H1 (cell line): ENCODE results near the gene COL4A1. TPM values are rescaled to one million over a fixed set of nuclear protein-coding genes. Genes with fewer than 3 reads are reported as not detected.

Experiments used
- CTCF ChIA-PET: fragments of 300-600 bp; sonication (Branson Sonifier 250); formaldehyde crosslinking; loops from one replicate; lab custom pipeline; 2021; ENCODE audit not compliant: partially characterized antibody; lab: Charles Lee
- POLR2A ChIA-PET: fragments of 300-600 bp; sonication (Branson Sonifier 250); formaldehyde crosslinking; loops from one replicate; lab custom pipeline; 2021; ENCODE audit warnings: inconsistent platforms; ENCODE audit not compliant: partially characterized antibody; lab: Charles Lee
- DNase-seq, 2 experiments: peaks; one replicate each; pipeline versions ENCODE4 v3.0.0 to v3.0.0-alpha.2; 2010 to 2022; ENCODE audit warnings: low spot score in 2 of 2, low read depth in 1 of 2, mixed read lengths in 1 of 2
- FAIRE-seq: peaks from 2 replicates; lab custom pipeline; 2011; peaks lifted over from hg19 to GRCh38; lab: Jason Lieb, UNC
- H2AFZ ChIP-seq: 2 replicates; pipeline ENCODE4 v1.8.1; 2012; ENCODE audit warnings: low read length, inconsistent platforms
- H2AK5ac ChIP-seq: 2 replicates; pipeline ENCODE4 v1.6.1; 2013; ENCODE audit warnings: low read depth, low read length
- H2BK120ac ChIP-seq: replicated peaks from 2 replicates; pipeline ENCODE3; 2013; ENCODE audit warnings: low read depth, low read length, inconsistent platforms
- H2BK12ac ChIP-seq: 2 replicates; pipeline ENCODE4 v1.6.1; 2013; ENCODE audit warnings: low read depth, low read length
- H2BK15ac ChIP-seq: 2 replicates; pipeline ENCODE4 v1.6.1; 2013; ENCODE audit warnings: low read length
- H2BK20ac ChIP-seq: 2 replicates; pipeline ENCODE4 v1.6.1; 2013; ENCODE audit warnings: low read length
- H2BK5ac ChIP-seq: 2 replicates; pipeline ENCODE4 v1.6.1; 2013; ENCODE audit warnings: low read depth, low read length
- H3K14ac ChIP-seq: 2 replicates; pipeline ENCODE4 v1.6.1; 2013; ENCODE audit warnings: inconsistent platforms; ENCODE audit not compliant: insufficient read length
- H3K18ac ChIP-seq: 2 replicates; pipeline ENCODE4 v1.6.1; 2013; ENCODE audit warnings: low read length; ENCODE audit errors: extremely low read depth
- H3K23ac ChIP-seq: 2 replicates; pipeline ENCODE4 v1.6.1; 2013; ENCODE audit warnings: inconsistent platforms; ENCODE audit not compliant: insufficient read length
- H3K23me2 ChIP-seq: 2 replicates; pipeline ENCODE4 v1.6.1; 2013; ENCODE audit warnings: low read depth, low read length
- H3K27ac ChIP-seq: 2 replicates; pipeline ENCODE4 v1.6.1; 2011; ENCODE audit warnings: low read depth, low read length, inconsistent platforms
- H3K27me3 ChIP-seq, 4 experiments: replicated peaks in 1 of 4; 1 replicate in 1 of 4; 2 replicates in 3 of 4; pipeline versions ENCODE4 v1.6.1 to v1.8.1; 2011 to 2013; ENCODE audit warnings: low read length in 3 of 4, mild to moderate bottlenecking in 3 of 4, inconsistent platforms in 2 of 4, mixed read lengths in 2 of 4, moderate library complexity in 1 of 4; ENCODE audit not compliant: control insufficient read depth in 3 of 4, insufficient read depth in 3 of 4; ENCODE audit errors: extremely low read depth in 1 of 4
- H3K36me3 ChIP-seq, 4 experiments: 2 replicates each; pipeline versions ENCODE4 v1.6.1 to v1.8.1; 2011 to 2013; ENCODE audit warnings: mild to moderate bottlenecking in 4 of 4, low read length in 3 of 4, moderate library complexity in 2 of 4, control low read depth in 1 of 4, inconsistent platforms in 1 of 4; ENCODE audit not compliant: insufficient read depth in 4 of 4, control insufficient read depth in 2 of 4
- H3K4ac ChIP-seq: replicated peaks from 2 replicates; pipeline ENCODE3; 2013; ENCODE audit warnings: low read length, low read depth, mixed read lengths, inconsistent platforms; ENCODE audit not compliant: insufficient read length
- H3K4me1 ChIP-seq, 4 experiments: replicated peaks in 1 of 4; 1 replicate in 1 of 4; 2 replicates in 3 of 4; pipeline versions ENCODE4 v1.6.1 to v1.8.1; 2011 to 2013; ENCODE audit warnings: low read length in 3 of 4, inconsistent platforms in 2 of 4, mixed read lengths in 1 of 4; ENCODE audit not compliant: insufficient read depth in 4 of 4, control insufficient read depth in 3 of 4
- H3K4me2 ChIP-seq, 2 experiments: 2 replicates each; pipeline versions ENCODE4 v1.6.1 to v1.8.1; 2011 to 2013; ENCODE audit warnings: low read depth in 2 of 2, low read length in 2 of 2, control low read depth in 1 of 2, inconsistent platforms in 1 of 2, mild to moderate bottlenecking in 1 of 2; ENCODE audit not compliant: insufficient read depth in 1 of 2
- H3K4me3 ChIP-seq, 4 experiments: fragments of 200-600, 300-600 bp in 1 of 4; sonication (generic), shearing (Covaris generic), sonication (Bioruptor Twin) in 1 of 4; 2 replicates each; pipeline versions ENCODE4 v1.5.1 to v1.8.1; 2011 to 2016; ENCODE audit warnings: low read length in 4 of 4, low read depth in 3 of 4, control low read depth in 2 of 4, inconsistent platforms in 2 of 4, mild to moderate bottlenecking in 2 of 4, mixed read lengths in 1 of 4, moderate library complexity in 1 of 4; ENCODE audit not compliant: insufficient read depth in 2 of 4; ENCODE audit errors: extremely low read depth in 1 of 4
- H3K56ac ChIP-seq: replicated peaks from 2 replicates; pipeline ENCODE3; 2013; ENCODE audit warnings: low read depth, mild to moderate bottlenecking, mixed read lengths, low read length, inconsistent platforms; ENCODE audit not compliant: insufficient read length
- H3K79me1 ChIP-seq: 2 replicates; pipeline ENCODE4 v1.6.1; 2013; ENCODE audit warnings: low read depth, low read length, control low read depth
- H3K79me2 ChIP-seq, 2 experiments: 2 replicates each; pipeline versions ENCODE4 v1.6.1 to v1.8.1; 2012 to 2013; ENCODE audit warnings: low read length in 2 of 2, mild to moderate bottlenecking in 2 of 2, inconsistent platforms in 1 of 2; ENCODE audit not compliant: insufficient read depth in 2 of 2, control insufficient read depth in 1 of 2
- H3K9ac ChIP-seq, 4 experiments: replicated peaks in 1 of 4; 1 replicate in 1 of 4; 2 replicates in 3 of 4; pipeline versions ENCODE4 v1.6.1 to v1.8.1; 2011 to 2013; ENCODE audit warnings: low read depth in 3 of 4, low read length in 3 of 4, control low read depth in 2 of 4, mild to moderate bottlenecking in 2 of 4, moderate library complexity in 2 of 4, inconsistent platforms in 1 of 4; ENCODE audit errors: extremely low read depth in 1 of 4
- H3K9me3 ChIP-seq, 2 experiments: 2 replicates each; pipeline versions ENCODE4 v1.6.1 to v1.8.1; 2012 to 2013; ENCODE audit warnings: mild to moderate bottlenecking in 2 of 2, moderate library complexity in 2 of 2, control low read depth in 1 of 2, inconsistent platforms in 1 of 2, low read depth in 1 of 2, low read length in 1 of 2, mixed read lengths in 1 of 2; ENCODE audit not compliant: insufficient read depth in 2 of 2
- H4K20me1 ChIP-seq, 2 experiments: replicated peaks in 1 of 2; 2 replicates each; pipeline versions ENCODE3 to v1.8.1; 2011 to 2013; ENCODE audit warnings: inconsistent platforms in 2 of 2, low read length in 2 of 2, mild to moderate bottlenecking in 1 of 2; ENCODE audit not compliant: insufficient read depth in 2 of 2, control insufficient read depth in 1 of 2
- H4K5ac ChIP-seq: 2 replicates; pipeline ENCODE4 v1.6.1; 2013; ENCODE audit warnings: low read length, low read depth, mixed read lengths, inconsistent platforms; ENCODE audit not compliant: insufficient read length
- H4K8ac ChIP-seq: 2 replicates; pipeline ENCODE4 v1.8.0; 2013; ENCODE audit warnings: mild to moderate bottlenecking, moderate library complexity, low read length, inconsistent platforms; ENCODE audit not compliant: insufficient read depth; ENCODE audit errors: extremely low read depth
- H4K91ac ChIP-seq: replicated peaks from 2 replicates; pipeline ENCODE3; 2013; ENCODE audit warnings: low read length, mixed read lengths, inconsistent platforms; ENCODE audit not compliant: insufficient read length
- ASH2L ChIP-seq: fragments of 200-600, 300-600 bp; sonication (generic); IDR thresholded peaks from one replicate; pipeline ENCODE4 v1.7.1; 2017; ENCODE audit warnings: low read length
- CTBP2 ChIP-seq: IDR thresholded peaks from 2 replicates; pipeline ENCODE4 v1.7.0; 2011; ENCODE audit warnings: borderline replicate concordance, mild to moderate bottlenecking, moderate library complexity, mixed read lengths, low read length; ENCODE audit not compliant: insufficient read depth, insufficient read length
- EGR1 ChIP-seq: IDR thresholded peaks from 2 replicates; pipeline ENCODE4 v1.6.1; 2011; ENCODE audit warnings: low read depth, low read length, borderline replicate concordance
- EZH2 ChIP-seq: fragments of 200-600 bp; sonication (generic); IDR thresholded peaks from 2 replicates; pipeline ENCODE4 v1.7.1; 2012; ENCODE audit warnings: low read depth, mild to moderate bottlenecking, moderate library complexity, low read length, inconsistent platforms; ENCODE audit not compliant: severe bottlenecking
- NANOG ChIP-seq: IDR thresholded peaks from 2 replicates; pipeline ENCODE4 v1.6.1; 2011; ENCODE audit warnings: low read length, low read depth, mild to moderate bottlenecking, inconsistent platforms; ENCODE audit not compliant: insufficient read depth, poor library complexity, severe bottlenecking
- NRF1 ChIP-seq: IDR thresholded peaks from 2 replicates; pipeline ENCODE4 v1.6.1; 2011; ENCODE audit warnings: mild to moderate bottlenecking, low read depth, low read length, improper control_type of control experiment
- RAD21 ChIP-seq, 2 experiments: IDR thresholded peaks in 1 of 2; conservative IDR thresholded peaks in 1 of 2; 2 replicates each; pipeline ENCODE4 v1.6.1; 2011; ENCODE audit warnings: low read depth in 2 of 2, low read length in 2 of 2, improper control_type of control experiment in 1 of 2, inconsistent platforms in 1 of 2, mild to moderate bottlenecking in 1 of 2, moderate library complexity in 1 of 2
- RXRA ChIP-seq: IDR thresholded peaks from 2 replicates; pipeline ENCODE4 v1.6.1; 2011; ENCODE audit warnings: low read depth, mild to moderate bottlenecking, low read length, moderate library complexity; ENCODE audit not compliant: insufficient read depth
- WGBS, 2 experiments: shearing (Covaris generic) in 1 of 2; methylation state at CpG; one replicate each; pipeline versions ENCODE4 v1.1.6 to v1.1.7; 2013 to 2015; ENCODE audit warnings: low lambda C conversion rate in 2 of 2, mixed read lengths in 2 of 2, inconsistent platforms in 1 of 2, low coverage in 1 of 2, missing lambda C conversion rate in 1 of 2; ENCODE audit not compliant: insufficient replicate concordance in 2 of 2, insufficient coverage in 1 of 2, insufficient read length in 1 of 2; ENCODE audit errors: extremely low coverage in 1 of 2, missing lambda C conversion rate in 1 of 2; 5-methylcytosine and 5-hydroxymethylcytosine counted together
- polyA plus RNA-seq, 7 experiments: library from polyadenylated mRNA; depleted of rRNA in 3 of 7; stranded (reverse) in 5 of 7; unstranded in 2 of 7; fragments of >200 nt in 5 of 7; fragments of 200-250 nt in 2 of 7; gene quantifications; 1 replicate in 5 of 7; 2 replicates in 1 of 7; 4 replicates in 1 of 7; pipeline versions ENCODE4 v1.2.1 to v1.2.3, GENCODE V29; 2011 to 2013; ENCODE audit warnings: missing spikeins in 2 of 7, mixed read lengths in 2 of 7
- total RNA-seq: library from RNA; stranded (reverse); fragmentation: NEBNext Ultra II Directional; extraction: Animal tissue kit (Norgen Biotek cat#: 25700); gene quantifications from 2 replicates; pipeline ENCODE4 v1.2.1, GENCODE V29; 2021
- TF ChIP-seq, protein P1 (sequence below), 3 experiments: IDR thresholded peaks; 1 replicate in 2 of 3; 2 replicates in 1 of 3; pipeline versions ENCODE4 v1.5.1 to v1.6.1; 2011; ENCODE audit warnings: low read length in 3 of 3, mild to moderate bottlenecking in 3 of 3, inconsistent platforms in 2 of 3, low read depth in 1 of 3, moderate library complexity in 1 of 3; ENCODE audit not compliant: insufficient read depth in 1 of 3; ENCODE audit errors: control extremely low read depth in 1 of 3

Gene COL4A1
- total and polyA plus RNA-seq, 2 of the 8 experiments (the other 6 are each of a cell fraction or from before 2014, with no cell fraction given): 30.7 to 82.0 TPM

DNA sequence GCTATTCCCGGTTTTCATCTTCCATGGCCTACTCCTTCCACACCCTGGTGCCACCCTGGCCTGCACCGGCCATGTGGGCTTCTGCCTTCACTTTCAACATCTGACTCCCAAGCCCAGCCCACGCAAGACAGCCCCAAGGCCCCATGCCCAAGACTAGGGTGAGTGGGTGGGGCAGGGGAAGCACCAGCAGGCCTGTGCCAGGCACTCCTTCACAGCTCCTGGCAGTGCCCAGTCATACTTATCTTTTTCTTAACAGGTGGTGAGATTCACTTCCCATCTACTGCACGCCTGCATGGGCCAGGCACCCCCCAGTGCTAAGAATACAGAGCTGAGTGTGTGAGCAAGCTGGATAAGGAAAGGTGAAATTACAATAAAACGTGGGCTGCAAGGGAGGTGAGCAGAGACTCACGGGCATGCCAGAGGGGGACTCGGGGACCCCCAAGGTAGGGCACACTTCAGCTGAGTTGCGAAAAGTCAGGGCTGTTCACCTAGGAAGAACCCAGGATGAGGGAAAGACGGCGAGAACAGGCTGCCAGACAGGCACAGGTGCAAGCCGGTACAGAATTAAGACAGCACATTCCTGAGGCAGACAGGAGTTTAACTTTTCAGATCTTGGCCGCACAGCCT, 55.7 kb downstream of the COL4A1 start:
- Histone ChIP-seq H3K36me3 (no peaks in the 10 kb centered on the region), H4K20me1 (peaks cover 0 to 1% of the 10 kb centered on the region in 2 experiments), H3K23me2 (no peaks in the 10 kb centered on the region), H3K23ac (no peak overlapping the region), H4K91ac (no peak overlapping the region), H3K4me2 (no peak overlapping the region), H3K4ac (no peak overlapping the region), H3K4me3 (no peak overlapping the region), H3K27ac (no peak overlapping the region), H2AFZ (no peak overlapping the region), H3K79me2 (no peaks in the 10 kb centered on the region), H3K56ac (no peak overlapping the region), H2BK12ac (no peak overlapping the region), H3K9me3 (no peaks in the 10 kb centered on the region), H2BK5ac (no peak overlapping the region), H2BK15ac (no peak overlapping the region), H3K18ac (no peak overlapping the region), H3K27me3 (no peaks in the 10 kb centered on the region), H4K8ac (peak overlapping the region; percentile 75), H3K14ac (no peak overlapping the region), H2BK20ac (no peak overlapping the region), H2BK120ac (no peak overlapping the region), H3K79me1 (no peaks in the 10 kb centered on the region; the same call in 1 of the 2 replicates), H3K4me1 (peaks cover 0 to 5% (median 0%) of the 10 kb centered on the region in 4 experiments; a peak in 4 of 7 replicates), H4K5ac (no peak overlapping the region), H2AK5ac (no peak overlapping the region), H3K9ac (no peak overlapping the region)
- FAIRE-seq (no peak), DNase-seq (peak in 1 of 2 experiments; percentile 41)
- CTCF ChIA-PET: interaction anchor here (0.8 to 1.4 kb wide), 3 partner anchors 38 to 72 kb away, joined by 3 to 4 read pairs (median 3); no protein-coding TSS in a partner anchor
- 89% methylated on average over 12 of the region's 12 CpGs; no CpG with 5 or more reads in 1 of the 2 experiments for WGBS, 2 experiments
- POLR2A ChIA-PET: no interaction called here
- TF ChIP-seq, protein P1, sequence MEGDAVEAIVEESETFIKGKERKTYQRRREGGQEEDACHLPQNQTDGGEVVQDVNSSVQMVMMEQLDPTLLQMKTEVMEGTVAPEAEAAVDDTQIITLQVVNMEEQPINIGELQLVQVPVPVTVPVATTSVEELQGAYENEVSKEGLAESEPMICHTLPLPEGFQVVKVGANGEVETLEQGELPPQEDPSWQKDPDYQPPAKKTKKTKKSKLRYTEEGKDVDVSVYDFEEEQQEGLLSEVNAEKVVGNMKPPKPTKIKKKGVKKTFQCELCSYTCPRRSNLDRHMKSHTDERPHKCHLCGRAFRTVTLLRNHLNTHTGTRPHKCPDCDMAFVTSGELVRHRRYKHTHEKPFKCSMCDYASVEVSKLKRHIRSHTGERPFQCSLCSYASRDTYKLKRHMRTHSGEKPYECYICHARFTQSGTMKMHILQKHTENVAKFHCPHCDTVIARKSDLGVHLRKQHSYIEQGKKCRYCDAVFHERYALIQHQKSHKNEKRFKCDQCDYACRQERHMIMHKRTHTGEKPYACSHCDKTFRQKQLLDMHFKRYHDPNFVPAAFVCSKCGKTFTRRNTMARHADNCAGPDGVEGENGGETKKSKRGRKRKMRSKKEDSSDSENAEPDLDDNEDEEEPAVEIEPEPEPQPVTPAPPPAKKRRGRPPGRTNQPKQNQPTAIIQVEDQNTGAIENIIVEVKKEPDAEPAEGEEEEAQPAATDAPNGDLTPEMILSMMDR (IDR thresholded peaks at IDR 0.05; ENCODE audit: control extremely low read depth in 1 of 3, insufficient read depth in 1 of 3, low read depth in 1 of 3, low read length in 3 of 3): no peak
- TF ChIP-seq RAD21 (IDR thresholded peaks at IDR 0.05 in 1 of 2, conservative IDR thresholded peaks at IDR 0.05 in 1 of 2; ENCODE audit: low read depth in 2 of 2, low read length in 2 of 2) (no peak), EZH2 (no peak), NRF1 (no peak), RXRA (no peak), EGR1 (no peak), NANOG (no peak), CTBP2 (no peak), ASH2L (no peak)
